SK-N-SH (cell line): Measurements from ENCODE around the gene TXNRD1. TPM values are rescaled to one million over a fixed set of nuclear protein-coding genes. Genes with fewer than 3 reads are reported as not detected.

ENCODE experiments used
- CTCF ChIA-PET: fragments of 300-600, 350-600 bp; formaldehyde crosslinking; extraction: SDS; loops from one replicate; lab custom pipeline; 2021; lab: Yijun Ruan, JAX
- POLR2A ChIA-PET: fragments of 350-600 bp; sonication (Branson Sonifier 250); formaldehyde crosslinking; extraction: SDS; loops from one replicate; lab custom pipeline; 2020; ENCODE audit warnings: antibody characterized with exemption, inconsistent platforms; lab: Yijun Ruan, JAX
- DNase-seq: peaks from one replicate; pipeline ENCODE4 v3.0.0; 2012
- H2AFZ ChIP-seq: fragments of 200-600 bp; sonication (generic); 2 replicates; pipeline ENCODE4 v1.8.1; 2016; ENCODE audit warnings: antibody characterized with exemption, mild to moderate bottlenecking, low read depth
- H3F3A ChIP-seq: fragments of 200-600 bp; sonication (generic); replicated peaks from 2 replicates; pipeline ENCODE3; 2016; ENCODE audit warnings: antibody characterized with exemption, mild to moderate bottlenecking; ENCODE audit not compliant: insufficient read depth
- H3K27ac ChIP-seq, 2 experiments: fragments of 200-500 bp in 1 of 2; fragments of 200-600 bp in 1 of 2; sonication (Bioruptor generic) in 1 of 2; sonication (generic), shearing (Covaris generic) in 1 of 2; 2 replicates each; pipeline versions ENCODE4 v1.5.1 to v1.6.1; 2014 to 2016; ENCODE audit warnings: low read depth in 2 of 2, inconsistent platforms in 1 of 2, low read length in 1 of 2, mild to moderate bottlenecking in 1 of 2, mixed read lengths in 1 of 2
- H3K27me3 ChIP-seq: fragments of 200-600 bp; sonication (generic), shearing (Covaris generic); 2 replicates; pipeline ENCODE4 v1.6.1; 2016; ENCODE audit warnings: mixed run types; ENCODE audit not compliant: insufficient read depth
- H3K36me3 ChIP-seq, 2 experiments: fragments of 200-500 bp in 1 of 2; fragments of 200-600 bp in 1 of 2; sonication (Bioruptor generic) in 1 of 2; sonication (generic) in 1 of 2; replicated peaks in 1 of 2; 2 replicates each; pipeline versions ENCODE3 to v1.5.1; 2014 to 2016; ENCODE audit warnings: low read length in 1 of 2, mild to moderate bottlenecking in 1 of 2; ENCODE audit not compliant: insufficient read depth in 2 of 2, control insufficient read depth in 1 of 2
- H3K4me1 ChIP-seq, 2 experiments: fragments of 200-500 bp in 1 of 2; fragments of 200-600 bp in 1 of 2; sonication (Bioruptor generic) in 1 of 2; sonication (generic), shearing (Covaris generic) in 1 of 2; 2 replicates each; pipeline versions ENCODE4 v1.5.1 to v1.6.1; 2014 to 2016; ENCODE audit warnings: low read depth in 1 of 2, low read length in 1 of 2, mixed run types in 1 of 2; ENCODE audit not compliant: insufficient read depth in 2 of 2, control insufficient read depth in 1 of 2
- H3K4me2 ChIP-seq: fragments of 200-600 bp; sonication (generic), shearing (Covaris generic); 2 replicates; pipeline ENCODE4 v1.6.1; 2017; ENCODE audit warnings: mixed run types
- H3K4me3 ChIP-seq, 2 experiments: fragments of 200-500 bp in 1 of 2; fragments of 200-600 bp in 1 of 2; sonication (Bioruptor generic) in 1 of 2; sonication (generic), shearing (Covaris generic) in 1 of 2; 2 replicates each; pipeline versions ENCODE4 v1.5.1 to v1.8.1; 2014 to 2016; ENCODE audit warnings: low read depth in 2 of 2, inconsistent platforms in 1 of 2, low read length in 1 of 2, mild to moderate bottlenecking in 1 of 2, mixed read lengths in 1 of 2, moderate library complexity in 1 of 2
- H3K79me2 ChIP-seq: fragments of 200-600 bp; sonication (generic); 2 replicates; pipeline ENCODE4 v1.8.1; 2017; ENCODE audit warnings: mild to moderate bottlenecking; ENCODE audit not compliant: insufficient read depth
- H3K9ac ChIP-seq: fragments of 200-600 bp; sonication (generic); 2 replicates; pipeline ENCODE4 v1.6.1; 2017; ENCODE audit warnings: mixed run types
- H3K9me2 ChIP-seq: fragments of 200-600 bp; sonication (generic); 2 replicates; pipeline ENCODE4 v1.6.1; 2017; ENCODE audit warnings: mixed run types
- H3K9me3 ChIP-seq: fragments of 200-600 bp; sonication (generic); 2 replicates; pipeline ENCODE4 v1.6.1; 2017; ENCODE audit warnings: mixed run types, mild to moderate bottlenecking, moderate library complexity
- H4K20me1 ChIP-seq: fragments of 200-600 bp; sonication (generic); 2 replicates; pipeline ENCODE4 v1.6.1; 2017; ENCODE audit warnings: mild to moderate bottlenecking, mixed run types; ENCODE audit not compliant: insufficient read depth
- CHD2 ChIP-seq: fragments of 150-350 bp; IDR thresholded peaks from 2 replicates; pipeline ENCODE4 v1.6.1; 2018; ENCODE audit warnings: low read length; ENCODE audit not compliant: partially characterized antibody
- CTCF ChIP-seq: fragments of 200-600 bp; sonication (generic); IDR thresholded peaks from 2 replicates; pipeline ENCODE4 v1.6.1; 2017; ENCODE audit warnings: antibody characterized with exemption, mild to moderate bottlenecking, moderate library complexity
- ELF1 ChIP-seq: IDR thresholded peaks from 2 replicates; pipeline ENCODE4 v1.4.0; 2012
- EP300 ChIP-seq, 2 experiments: IDR thresholded peaks; 2 replicates each; pipeline versions ENCODE4 v1.4.0 to v1.6.1; 2012; ENCODE audit warnings: borderline replicate concordance in 1 of 2, low read depth in 1 of 2, low read length in 1 of 2
- GABPA ChIP-seq: IDR thresholded peaks from 2 replicates; pipeline ENCODE4 v1.4.0; 2012; ENCODE audit warnings: low read depth, mild to moderate bottlenecking
- GATA2 ChIP-seq: sonication (generic); formaldehyde crosslinking; IDR thresholded peaks from 2 replicates; pipeline ENCODE4 v1.5.0; 2020; ENCODE audit warnings: mild to moderate bottlenecking, missing genetic modification reagents
- IRF3 ChIP-seq: fragments of 150-350 bp; IDR thresholded peaks from 2 replicates; pipeline ENCODE4 v1.6.1; 2016; ENCODE audit warnings: mild to moderate bottlenecking, low read depth, low read length
- JUND ChIP-seq: IDR thresholded peaks from 2 replicates; pipeline ENCODE4 v1.4.0; 2012
- MAX ChIP-seq: IDR thresholded peaks from 2 replicates; pipeline ENCODE4 v1.4.0; 2012; ENCODE audit warnings: low read depth
- MEF2A ChIP-seq: IDR thresholded peaks from 2 replicates; pipeline ENCODE4 v1.4.0; 2012; ENCODE audit warnings: low read depth, borderline replicate concordance
- NFIC ChIP-seq: IDR thresholded peaks from 2 replicates; pipeline ENCODE4 v1.4.0; 2012; ENCODE audit warnings: borderline replicate concordance
- NRF1 ChIP-seq: IDR thresholded peaks from 2 replicates; pipeline ENCODE4 v1.6.1; 2012; ENCODE audit warnings: low read depth, mild to moderate bottlenecking, low read length
- POLR2AphosphoS5 ChIP-seq: IDR thresholded peaks from 2 replicates; pipeline ENCODE4 v1.6.1; 2012; ENCODE audit warnings: low read depth, low read length
- REST ChIP-seq: IDR thresholded peaks from 2 replicates; pipeline ENCODE4 v1.6.1; 2012; ENCODE audit warnings: mild to moderate bottlenecking, low read depth, low read length, moderate library complexity
- SMC3 ChIP-seq: IDR thresholded peaks from 2 replicates; pipeline ENCODE4 v1.6.1; 2012; ENCODE audit warnings: low read depth, low read length, improper control_type of control experiment
- TCF12 ChIP-seq: IDR thresholded peaks from 2 replicates; pipeline ENCODE4 v1.4.0; 2012
- TEAD4 ChIP-seq: IDR thresholded peaks from 2 replicates; pipeline ENCODE4 v1.4.0; 2012; ENCODE audit warnings: mild to moderate bottlenecking, borderline replicate concordance; ENCODE audit not compliant: insufficient read depth
- USF2 ChIP-seq: fragments of 150-350 bp; IDR thresholded peaks from 2 replicates; pipeline ENCODE4 v1.6.1; 2017; ENCODE audit warnings: antibody characterized with exemption, low read length, low read depth, borderline replicate concordance
- WGBS: methylation state at CpG from one replicate; pipeline ENCODE4 v1.1.6; 2017; ENCODE audit warnings: low lambda C conversion rate; 5-methylcytosine and 5-hydroxymethylcytosine counted together
- polyA plus RNA-seq, 3 experiments: library from polyadenylated mRNA; depleted of rRNA; stranded (reverse); fragments of >200 nt; gene quantifications; 2 replicates each; pipeline ENCODE4 v1.2.3, GENCODE V29; 2012

Gene TXNRD1
- polyA plus RNA-seq, 1 of the 3 experiments (the other 2 are of a cell fraction), result 143 TPM

- H3K9me3 ChIP-seq, result no peaks in the 10 kb centered on the region
- H3K4me2 ChIP-seq, result no peak overlapping the region
- H3K27me3 ChIP-seq, result no peaks in the 10 kb centered on the region
- 94% methylated on average over 4 of the region's 4 CpGs for WGBS
- H3F3A ChIP-seq, result peaks cover 3% of the 10 kb centered on the region
- H3K4me3 ChIP-seq, result no peak overlapping the region
- CTCF ChIA-PET, result interaction anchor here (0.6 kb wide), 1 partner anchor 551 kb away, joined by 3 read pairs; no protein-coding TSS in a partner anchor
- H4K20me1 ChIP-seq, result no peaks in the 10 kb centered on the region
- H3K9me2 ChIP-seq, result no peaks in the 10 kb centered on the region
- H3K27ac ChIP-seq, result no peak overlapping the region
- H3K4me1 ChIP-seq, result no peaks in the 10 kb centered on the region; a peak in 1 of 4 replicates
- H3K36me3 ChIP-seq, result no peaks in the 10 kb centered on the region
- TF ChIP-seq EP300 (IDR thresholded peaks at IDR 0.05; ENCODE audit: borderline replicate concordance in 1 of 2, low read depth in 1 of 2, low read length in 1 of 2) (no peak), GATA2 (CRISPR knock-in tag) (no peak), GABPA (no peak), POLR2AphosphoS5 (no peak), TEAD4 (no peak), TCF12 (no peak), USF2 (no peak), IRF3 (no peak), NFIC (no peak), SMC3 (no peak), JUND (no peak), REST (no peak), MAX (no peak), CHD2 (no peak), MEF2A (no peak), CTCF (no peak), ELF1 (no peak), NRF1 (no peak)
- no peaks in the 10 kb centered on the region for H3K79me2 ChIP-seq
- no peak overlapping the region for H2AFZ ChIP-seq
- no peak overlapping the region for H3K9ac ChIP-seq
- no peak for DNase-seq
- POLR2A ChIA-PET, result no interaction called here
Observed at GRCh38 chr12:104274811-104275210, 59.2 kb downstream of the TXNRD1 start.
